ENCODE data around the gene AS3MT.
"Not testable (repeated sequence)": the region's sequence is repeated elsewhere in the genome, so short reads cannot be mapped to it uniquely, and the experiment has no call there.

AS3MT gene

GRCh38 chr10:102919246-102919959, 50.1 kb downstream of the AS3MT start:
- DNase-seq (ENCODE audit: low read depth in 2 of 2) = no peak

- DNase-seq (ENCODE audit: low read depth in 2 of 2) = no peak
Observed at GRCh38 chr10:102919992-102920739, 50.9 kb downstream of the AS3MT start.

- no peak for DNase-seq (ENCODE audit: low read depth in 2 of 2)
Observed at GRCh38 chr10:102923601-102924000, 54.3 kb downstream of the AS3MT start.

DNA sequence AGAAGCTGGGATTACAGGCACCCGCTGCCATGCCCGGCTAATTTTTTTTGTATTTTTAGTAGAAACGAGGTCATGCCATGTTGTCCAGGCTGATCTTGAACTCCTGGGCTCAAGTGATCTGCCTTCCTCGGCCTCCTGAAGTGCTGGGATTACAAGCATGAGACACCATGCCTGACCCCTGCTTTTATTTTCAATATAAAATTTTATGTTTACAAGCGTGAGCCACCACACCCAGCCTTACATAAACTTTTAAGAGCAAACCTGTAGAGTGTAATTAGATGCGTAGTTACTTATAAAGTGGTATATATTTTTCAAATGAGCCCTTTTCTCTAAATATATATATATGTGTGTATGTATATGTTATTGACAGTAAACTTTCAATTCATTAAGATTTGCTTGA, 57.6 kb downstream of the AS3MT start:
- no peak for DNase-seq (ENCODE audit: low read depth in 2 of 2)

DNA sequence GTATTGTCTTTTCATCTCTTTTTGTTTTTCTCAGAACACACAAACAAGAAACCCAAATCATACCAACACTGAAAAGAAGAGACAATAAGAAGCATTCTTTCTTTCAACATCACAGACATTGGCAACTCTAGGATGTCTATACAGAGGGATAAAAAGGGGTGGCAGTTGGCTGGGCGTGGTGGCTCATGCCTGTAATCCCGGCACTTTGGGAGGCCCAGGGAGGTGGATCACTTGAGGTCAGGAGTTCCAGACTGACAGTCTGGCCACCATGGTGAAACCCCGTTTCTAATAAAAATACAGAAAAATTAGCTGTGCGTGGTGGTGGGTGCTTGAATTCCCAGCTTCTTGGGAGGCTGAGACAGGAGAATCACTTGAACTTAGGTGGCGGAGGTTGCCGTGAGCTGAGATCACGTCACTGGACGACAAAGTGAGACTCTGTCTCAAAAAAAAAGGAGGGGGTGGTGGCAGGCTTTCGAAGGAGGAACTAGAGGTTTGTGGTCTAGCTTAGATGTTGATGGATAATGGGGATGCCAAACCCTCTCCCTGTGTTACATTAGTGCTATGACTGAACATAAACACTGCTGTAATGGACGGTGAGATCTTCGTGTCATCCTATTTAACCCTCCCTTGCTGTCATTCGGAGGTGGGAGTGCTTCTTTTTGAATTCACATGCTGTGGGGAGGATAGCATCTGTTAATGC, 58.2 kb downstream of the AS3MT start:
- DNase-seq (ENCODE audit: low read depth in 2 of 2) = no peak

- not testable (repeated sequence) for DNase-seq (ENCODE audit: low read depth in 2 of 2)
Observed at GRCh38 chr10:102928442-102928841, 59.2 kb downstream of the AS3MT start.

- DNase-seq (ENCODE audit: low read depth in 2 of 2) = no peak
Observed at GRCh38 chr10:102930720-102931119, 61.5 kb downstream of the AS3MT start.

- no peak for DNase-seq (ENCODE audit: low read depth in 2 of 2)
Observed at GRCh38 chr10:102931643-102932042, 62.4 kb downstream of the AS3MT start.

- no peak for DNase-seq (ENCODE audit: low read depth in 2 of 2)
Observed at GRCh38 chr10:102935505-102935904, 66.2 kb downstream of the AS3MT start.

GRCh38 chr10:102935939-102936605, 66.8 kb downstream of the AS3MT start:
- no peak for DNase-seq (ENCODE audit: low read depth in 2 of 2)

DNA sequence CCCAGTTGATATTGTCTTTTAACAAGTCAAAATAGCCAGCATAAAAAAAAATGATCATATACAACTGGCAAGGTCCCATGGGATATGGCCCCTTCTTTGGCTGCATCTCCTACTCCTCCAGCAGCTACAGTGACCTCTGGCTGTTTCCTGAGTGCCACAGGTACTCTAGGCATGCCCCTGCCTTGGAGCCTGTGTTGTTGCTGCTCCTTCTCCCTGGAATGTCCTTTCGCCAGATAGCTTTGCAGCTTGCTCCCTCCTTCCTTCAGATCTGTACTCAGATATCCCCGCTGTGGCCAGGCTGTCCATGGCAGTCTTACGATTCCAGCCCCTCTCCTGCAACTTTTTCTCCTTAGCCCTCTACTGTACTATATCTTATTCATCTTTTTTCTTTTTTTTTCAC, 72.1 kb downstream of the AS3MT start:
- DNase-seq (ENCODE audit: low read depth in 2 of 2) = no peak

- DNase-seq (ENCODE audit: low read depth in 2 of 2) = no peak
Observed at GRCh38 chr10:102945449-102945848, 76.2 kb downstream of the AS3MT start.

GRCh38 chr10:102945962-102946361, 76.7 kb downstream of the AS3MT start:
- no peak for DNase-seq (ENCODE audit: low read depth in 2 of 2)

- DNase-seq (ENCODE audit: low read depth in 2 of 2) = no peak
Observed at GRCh38 chr10:102946992-102947391, 77.7 kb downstream of the AS3MT start.

- DNase-seq (ENCODE audit: low read depth in 2 of 2) = no peak
Observed at GRCh38 chr10:102948176-102948575, 78.9 kb downstream of the AS3MT start.

DNA sequence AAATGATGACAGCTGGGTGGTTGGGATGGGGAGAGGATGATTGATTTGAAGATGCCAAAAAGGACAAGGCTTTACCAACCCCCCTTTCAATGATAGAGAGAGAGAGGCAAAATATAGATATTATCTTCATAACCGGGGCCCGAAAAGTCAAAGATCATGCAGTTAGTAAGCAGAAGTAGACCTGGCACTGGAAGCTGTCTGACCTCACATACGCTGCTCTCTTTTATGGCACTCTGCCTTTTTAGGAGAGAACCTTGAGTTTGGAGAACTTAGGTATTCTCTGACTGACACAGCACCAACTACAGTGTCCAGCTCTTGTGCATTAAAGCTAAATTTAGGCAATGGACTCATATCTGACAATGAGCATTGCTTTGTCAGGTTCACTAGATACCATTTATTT, 79.5 kb downstream of the AS3MT start:
- DNase-seq (ENCODE audit: low read depth in 2 of 2) = no peak

DNA sequence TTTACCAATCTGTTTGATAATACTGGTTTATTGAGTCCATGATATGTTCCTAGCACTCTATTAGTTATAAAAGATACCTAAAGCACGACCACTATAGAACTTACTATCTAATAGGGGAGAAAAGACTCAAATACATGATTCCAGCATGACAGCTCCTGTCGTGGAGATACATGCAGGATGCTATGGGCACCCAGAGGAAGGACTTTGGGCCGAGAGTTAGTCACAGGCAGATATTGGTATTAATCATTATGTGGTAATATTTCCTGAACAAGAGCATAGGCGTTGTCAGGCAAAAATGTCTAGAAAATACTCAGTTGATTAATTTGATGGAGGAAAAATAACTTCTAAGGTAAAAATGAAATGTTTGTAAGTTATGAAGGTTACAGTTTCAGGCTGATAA, 80.6 kb downstream of the AS3MT start:
- no peak for DNase-seq (ENCODE audit: low read depth in 2 of 2)

DNA sequence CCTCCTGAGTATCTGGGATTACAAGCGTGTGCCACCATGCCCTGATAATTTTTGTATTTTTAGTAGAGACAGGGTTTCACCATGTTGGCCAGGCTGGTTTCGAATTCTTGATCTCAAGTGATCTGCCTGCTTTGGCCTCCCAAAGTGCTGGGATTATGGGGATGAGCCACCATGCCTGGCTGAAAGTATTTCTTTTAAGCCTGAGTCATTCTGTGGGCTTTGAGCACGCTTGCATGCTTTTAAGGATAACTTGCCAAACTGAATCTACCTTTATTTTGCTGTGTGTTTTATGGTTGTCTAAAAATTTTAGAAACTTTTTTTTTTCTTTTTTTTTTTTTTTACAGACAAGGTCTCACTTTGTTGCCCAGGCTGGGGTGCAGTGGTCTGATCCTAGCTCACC, 82.0 kb downstream of the AS3MT start:
- DNase-seq (ENCODE audit: low read depth in 2 of 2) = no peak

Measured in fibroblast of skin of left quadriceps (primary cell).